Pulmonary artery endothelial cell (primary cell): Measurements from ENCODE around the gene CDKN1B. TPM values are rescaled to one million over a fixed set of nuclear protein-coding genes. Genes with fewer than 3 reads are reported as not detected.

Source experiments
- DNase-seq: peaks from one replicate; pipeline ENCODE4 v3.0.0-alpha.2; 2011; ENCODE audit warnings: low read depth, low spot score
- total RNA-seq: library from RNA; depleted of rRNA; stranded (reverse); fragments of >200 nt; gene quantifications from 2 replicates; pipeline ENCODE4 v1.2.3, GENCODE V29; 2014

Gene CDKN1B
- total RNA-seq, 1 donor from 2014 or later = 49.5 TPM

DNA sequence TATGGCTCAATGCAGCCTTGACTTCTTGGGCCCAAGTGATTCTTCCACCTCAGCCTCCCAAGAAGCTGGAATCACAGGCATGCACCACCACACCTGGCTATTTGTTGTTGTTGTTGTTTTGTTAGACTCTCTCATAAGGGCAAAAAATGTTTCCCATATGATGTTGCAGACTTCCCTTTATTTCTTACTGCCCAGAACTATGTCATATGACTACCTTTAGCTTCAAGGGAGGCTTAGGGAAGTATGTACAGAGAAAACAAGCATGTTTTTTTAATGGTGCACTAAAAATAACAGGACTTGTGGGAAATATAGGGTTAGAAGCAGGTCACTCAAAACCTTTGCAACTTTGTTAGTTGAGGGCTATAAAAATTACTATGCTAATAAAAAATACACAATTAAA lies 16.9 kb upstream of the CDKN1B start:
- no peak for DNase-seq

GRCh38 chr12:12701457-12701856 lies 15.7 kb upstream of the CDKN1B start:
- no peak for DNase-seq

GRCh38 chr12:12704593-12705230 lies 12.5 kb upstream of the CDKN1B start:
- DNase-seq = peak; percentile 75

GRCh38 chr12:12705838-12706520 lies 11.2 kb upstream of the CDKN1B start:
- no peak for DNase-seq

GRCh38 chr12:12713932-12714275 lies 3.3 kb upstream of the CDKN1B start:
- no peak for DNase-seq

DNA sequence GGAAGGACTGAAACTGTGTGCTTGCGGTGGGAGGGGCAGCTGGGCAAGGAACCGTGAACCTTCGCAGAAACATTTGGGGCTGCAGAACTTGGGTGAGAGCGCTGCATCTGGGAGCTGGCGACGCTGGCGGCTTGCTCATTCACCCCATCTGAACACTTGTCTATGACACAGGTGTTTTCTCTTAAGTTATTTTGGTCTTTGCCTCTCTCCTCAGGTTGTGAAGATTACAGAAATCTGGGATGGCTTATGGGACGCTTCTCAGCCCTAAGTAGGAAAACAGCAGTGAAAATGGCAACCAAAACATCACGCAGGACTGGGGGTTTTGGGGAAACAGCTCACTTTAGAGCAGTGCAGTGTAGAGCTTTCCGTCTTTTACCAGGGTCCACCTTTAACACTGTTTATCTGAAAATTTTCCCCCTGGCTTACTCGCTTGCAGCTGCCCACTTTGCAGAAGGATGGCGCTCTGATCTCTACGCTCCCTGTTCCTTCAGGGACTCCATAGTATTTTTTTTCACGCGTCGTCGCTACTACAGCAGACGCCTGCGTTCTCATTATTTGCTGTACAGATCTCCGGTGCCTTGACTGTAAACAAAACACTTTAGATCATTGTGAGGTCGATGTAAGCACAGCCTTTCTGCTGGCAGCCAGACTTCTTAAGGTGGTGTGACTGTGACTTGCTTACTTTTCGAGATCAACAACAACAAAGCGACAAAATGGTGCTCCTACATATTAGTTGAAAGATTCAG lies 2.7 kb upstream of the CDKN1B start:
- no peak for DNase-seq

DNA sequence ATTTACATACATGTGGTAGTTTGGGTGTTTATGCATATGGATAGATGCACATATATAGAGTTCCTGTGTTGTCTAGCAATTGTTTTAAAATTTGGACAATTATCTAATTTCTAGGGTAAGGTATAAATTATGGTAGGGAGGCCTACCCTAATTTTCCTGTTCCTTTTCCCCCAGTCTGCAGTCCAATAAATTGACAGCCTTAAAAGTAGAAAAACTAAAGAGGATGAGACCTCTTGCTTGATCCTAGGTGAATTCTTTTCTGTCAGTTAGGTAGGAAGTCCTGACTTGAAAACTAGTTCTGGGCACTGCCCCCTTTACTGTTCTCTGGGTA lies 2.1 kb upstream of the CDKN1B start:
- DNase-seq = no peak

GRCh38 chr12:12715459-12716150 lies 1.6 kb upstream of the CDKN1B start:
- no peak for DNase-seq

DNA sequence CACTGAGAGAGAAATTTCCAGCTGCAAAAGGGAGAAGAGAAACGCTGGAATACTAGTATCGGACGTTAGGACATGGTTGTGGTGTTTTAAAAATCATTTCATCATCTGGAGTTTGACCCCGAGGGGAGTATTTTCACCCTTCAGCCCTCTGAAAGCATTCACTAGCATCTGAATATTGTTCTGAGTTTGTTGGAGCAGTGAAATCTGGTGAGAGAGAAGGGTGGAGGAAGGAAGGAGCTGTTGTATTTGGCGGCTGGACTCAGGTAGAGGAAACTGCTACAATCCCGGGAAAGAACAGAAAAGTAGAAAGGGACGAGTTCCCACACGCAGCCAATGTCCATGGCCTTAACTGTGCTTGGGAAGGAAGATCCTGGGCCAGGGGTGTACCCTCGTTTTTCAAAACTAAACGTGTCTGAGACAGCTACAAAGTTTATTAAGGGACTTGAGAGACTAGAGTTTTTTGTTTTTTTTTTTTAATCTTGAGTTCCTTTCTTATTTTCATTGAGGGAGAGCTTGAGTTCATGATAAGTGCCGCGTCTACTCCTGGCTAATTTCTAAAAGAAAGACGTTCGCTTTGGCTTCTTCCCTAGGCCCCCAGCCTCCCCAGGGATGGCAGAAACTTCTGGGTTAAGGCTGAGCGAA lies 896 bp upstream of the CDKN1B start:
- no peak for DNase-seq

GRCh38 chr12:12717586-12718380 lies 615 bp downstream of the CDKN1B start:
- no peak for DNase-seq

- no peak for DNase-seq
Observed at GRCh38 chr12:12718381-12718759, 1.2 kb downstream of the CDKN1B start.

GRCh38 chr12:12718853-12719252 lies 1.7 kb downstream of the CDKN1B start:
- no peak for DNase-seq

DNA sequence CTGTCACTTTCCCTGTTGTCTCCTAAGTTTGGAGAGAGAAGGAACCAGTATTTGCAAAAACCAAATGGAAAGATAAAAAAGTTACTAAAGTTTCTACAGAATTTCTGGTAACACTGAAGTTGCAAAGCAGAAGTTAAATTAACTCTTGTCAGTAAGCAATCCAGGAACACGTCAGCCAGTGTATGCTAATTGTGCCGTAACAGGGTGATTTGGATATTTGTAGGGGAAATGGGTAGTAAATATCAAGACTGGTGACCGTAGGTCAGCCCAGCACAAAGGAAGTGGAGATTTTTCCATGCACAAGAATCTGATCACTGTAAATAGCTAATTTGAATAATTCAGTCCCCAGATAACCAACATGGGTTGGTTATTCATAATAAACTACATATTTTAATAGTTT lies 2.3 kb downstream of the CDKN1B start:
- DNase-seq = no peak

- no peak for DNase-seq
Observed at GRCh38 chr12:12720052-12720451, 2.9 kb downstream of the CDKN1B start.

GRCh38 chr12:12720672-12721161 lies 3.5 kb downstream of the CDKN1B start:
- DNase-seq = no peak

- no peak for DNase-seq
Observed at GRCh38 chr12:12721176-12721751, 4.1 kb downstream of the CDKN1B start.

- DNase-seq = no peak
Observed at GRCh38 chr12:12721814-12722434, 4.8 kb downstream of the CDKN1B start.

DNA sequence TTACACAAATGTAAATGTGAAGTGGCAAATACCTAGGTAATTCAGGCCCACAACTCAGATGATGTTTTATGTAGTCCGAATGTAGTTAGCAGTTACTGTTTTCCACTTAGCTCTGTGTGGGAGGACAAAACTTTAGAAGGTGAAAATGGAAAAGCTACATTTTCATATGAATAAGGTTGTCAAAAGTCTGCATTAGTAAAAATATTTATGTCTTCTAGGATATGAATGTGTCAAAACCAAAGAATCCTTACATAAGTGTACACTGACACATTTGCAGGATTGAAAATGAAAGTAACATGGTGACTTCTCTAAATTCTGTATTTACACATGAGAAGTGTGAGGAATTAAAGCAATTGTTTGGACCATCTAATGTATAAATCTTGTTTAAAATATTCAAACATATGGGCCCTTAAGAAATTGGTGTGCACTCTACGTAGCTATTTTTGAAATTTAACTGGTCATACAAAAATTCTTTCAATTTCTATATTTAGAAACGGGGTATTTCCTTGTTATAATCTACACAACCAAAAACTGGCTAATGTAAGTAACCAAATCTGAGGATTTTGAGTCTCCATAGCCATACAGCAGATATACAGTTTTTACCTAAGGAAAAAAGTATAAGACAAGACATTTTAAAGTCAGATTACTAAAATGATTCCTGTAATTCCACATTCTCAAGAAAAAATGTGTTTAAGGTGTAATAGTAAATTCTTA lies 5.4 kb downstream of the CDKN1B start:
- no peak for DNase-seq

- DNase-seq = no peak
Observed at GRCh38 chr12:12723149-12723680, 6.0 kb downstream of the CDKN1B start.
